NCI-H2081 (cell line): ENCODE measurements around the gene ARHGEF25.
"Not testable (repeated sequence)": the region's sequence is repeated elsewhere in the genome, so short reads cannot be mapped to it uniquely, and the experiment has no call there.

Experiments used
- DNase-seq, 2 experiments: peaks; one replicate each; lab custom pipeline; 2025; lab: John Stamatoyannopoulos, UW

ARHGEF25 gene

DNA sequence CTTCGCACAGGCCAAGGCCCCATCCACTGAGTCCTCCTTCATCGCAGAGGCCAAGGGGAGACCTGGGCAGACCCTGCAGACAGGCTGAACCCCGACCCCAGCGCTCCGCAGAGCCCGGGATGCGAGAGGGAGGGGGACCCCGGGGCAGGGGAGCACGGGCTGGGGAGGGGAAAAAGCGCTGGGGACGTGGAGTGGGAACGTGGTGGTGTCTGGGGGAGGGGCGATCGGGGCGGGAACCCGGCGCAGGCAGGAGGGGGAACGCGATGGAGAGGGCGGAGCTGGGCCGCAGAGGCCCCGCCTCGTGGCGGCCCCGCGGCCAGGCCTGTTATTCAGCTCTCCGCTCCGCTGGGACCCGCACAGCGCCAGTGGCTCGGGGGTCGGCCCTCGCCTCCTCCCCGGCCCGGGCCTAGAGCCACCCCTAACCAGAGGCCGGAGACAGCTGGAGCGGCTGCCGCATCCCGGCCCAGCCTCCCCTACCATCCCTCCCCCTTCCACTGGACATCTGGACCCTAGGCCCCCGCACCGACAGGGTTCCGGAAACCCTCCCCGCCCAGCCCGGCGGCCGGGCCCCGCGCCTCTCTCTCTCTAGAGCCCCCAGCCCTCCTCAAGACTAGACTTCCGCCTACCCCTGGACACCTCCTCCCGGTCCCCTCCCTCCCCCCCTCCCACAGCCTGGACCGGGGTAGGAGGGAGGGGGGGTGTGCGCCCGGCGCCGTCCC, at the start of gene ARHGEF25:
Gene ARHGEF25, plus strand, starts transcription at position 328 of the 719 bp plus-strand sequence. CDS start 460 bp downstream, outside the sequence.
- DNase-seq, result peak; percentile 34 to 39

DNA sequence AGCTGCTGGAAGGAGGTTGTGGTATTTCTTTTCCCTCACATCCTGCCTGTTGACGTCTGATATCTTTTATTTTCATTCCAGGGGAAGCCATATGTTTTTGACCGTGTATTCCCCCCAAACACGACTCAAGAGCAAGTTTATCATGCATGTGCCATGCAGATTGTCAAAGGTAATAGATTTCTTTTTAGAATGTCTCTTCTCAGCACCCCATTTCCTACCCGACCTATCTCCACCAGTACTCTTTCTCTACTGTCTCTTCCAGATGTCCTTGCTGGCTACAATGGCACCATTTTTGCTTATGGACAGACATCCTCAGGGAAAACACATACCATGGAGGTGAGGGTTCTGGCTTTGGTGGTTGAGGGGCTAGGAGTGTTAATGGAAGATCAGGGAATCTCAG, 47.9 kb upstream of the ARHGEF25 start:
- DNase-seq, result no peak

DNA sequence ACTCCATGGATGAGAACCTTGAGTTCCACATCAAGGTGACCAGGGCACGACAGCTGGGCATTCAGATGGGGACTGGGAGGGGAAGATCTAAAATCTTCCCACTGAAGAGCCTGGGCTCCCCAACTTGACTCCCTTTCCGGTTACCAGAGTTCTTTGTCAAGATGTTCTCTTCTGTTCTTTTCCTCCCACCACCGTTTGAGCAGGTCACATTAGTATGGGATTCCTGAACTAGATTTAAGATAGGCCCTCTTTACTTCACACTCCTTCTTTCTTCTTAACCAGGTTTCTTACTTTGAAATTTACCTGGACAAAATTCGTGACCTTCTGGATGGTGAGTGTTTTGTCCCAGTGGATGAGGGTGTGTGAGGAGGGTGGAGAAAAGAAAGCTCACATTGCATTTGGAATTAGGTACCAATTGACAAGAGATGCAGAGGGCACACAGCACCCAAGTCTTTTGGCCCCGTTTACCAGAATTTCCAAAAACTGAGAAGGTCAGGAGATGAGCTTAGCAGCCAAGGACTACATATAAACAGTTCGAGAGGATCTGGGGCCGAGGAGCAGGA, 47.0 kb upstream of the ARHGEF25 start:
- no peak for DNase-seq

DNA sequence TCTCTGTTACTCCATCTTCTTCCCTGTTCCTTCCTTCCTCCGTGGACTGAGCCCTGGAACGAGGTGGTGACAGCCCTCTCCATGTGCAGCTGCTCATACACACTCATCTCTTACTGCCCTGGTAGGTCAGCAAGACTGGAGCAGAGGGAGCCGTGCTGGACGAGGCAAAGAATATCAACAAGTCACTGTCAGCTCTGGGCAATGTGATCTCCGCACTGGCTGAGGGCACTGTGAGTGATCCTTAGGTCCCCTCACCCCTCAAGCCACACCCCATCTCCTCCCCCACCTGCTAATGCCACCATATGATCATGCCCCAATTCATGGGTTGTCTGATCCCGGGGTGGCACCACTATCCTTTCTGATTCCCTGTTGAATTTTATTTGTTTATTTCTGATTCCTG, 42.4 kb upstream of the ARHGEF25 start:
- DNase-seq, result no peak

DNA sequence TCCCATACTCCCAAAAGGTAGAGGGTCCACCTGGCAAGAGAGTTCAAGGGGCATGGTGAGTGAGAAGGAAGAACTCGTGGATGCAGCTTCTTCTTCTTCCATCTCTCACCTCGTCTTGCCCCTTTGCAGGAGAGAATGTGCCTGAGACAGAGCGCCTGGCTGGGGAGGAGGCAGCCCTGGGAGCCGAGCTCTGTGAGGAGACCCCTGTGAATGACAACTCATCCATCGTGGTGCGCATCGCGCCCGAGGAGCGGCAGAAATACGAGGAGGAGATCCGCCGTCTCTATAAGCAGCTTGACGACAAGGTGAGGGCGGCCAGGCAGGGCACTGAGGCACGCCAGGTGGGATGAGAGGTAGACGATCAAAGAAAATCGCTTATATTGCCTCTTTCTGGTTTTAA, 41.4 kb upstream of the ARHGEF25 start:
- DNase-seq, result no peak

DNA sequence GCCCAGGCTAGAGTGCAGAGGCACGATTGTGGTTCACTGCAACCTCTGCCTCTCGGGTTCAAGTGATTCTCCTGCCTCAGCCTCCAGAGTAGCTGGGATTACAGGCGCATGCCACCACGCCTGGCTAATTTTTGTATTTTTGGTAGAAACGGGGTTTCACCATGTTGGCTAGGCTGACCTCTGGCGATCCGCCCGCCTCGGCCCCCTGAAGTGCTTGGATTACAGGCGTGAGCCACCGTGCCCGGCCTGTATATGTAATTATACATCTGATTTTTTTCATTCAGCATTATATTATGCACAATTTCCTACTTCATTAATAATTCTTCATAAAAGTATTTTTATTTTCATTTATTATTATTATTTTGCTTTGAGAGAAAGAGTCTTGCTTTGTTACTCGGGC, 40.8 kb upstream of the ARHGEF25 start:
- DNase-seq, result not testable (repeated sequence)

DNA sequence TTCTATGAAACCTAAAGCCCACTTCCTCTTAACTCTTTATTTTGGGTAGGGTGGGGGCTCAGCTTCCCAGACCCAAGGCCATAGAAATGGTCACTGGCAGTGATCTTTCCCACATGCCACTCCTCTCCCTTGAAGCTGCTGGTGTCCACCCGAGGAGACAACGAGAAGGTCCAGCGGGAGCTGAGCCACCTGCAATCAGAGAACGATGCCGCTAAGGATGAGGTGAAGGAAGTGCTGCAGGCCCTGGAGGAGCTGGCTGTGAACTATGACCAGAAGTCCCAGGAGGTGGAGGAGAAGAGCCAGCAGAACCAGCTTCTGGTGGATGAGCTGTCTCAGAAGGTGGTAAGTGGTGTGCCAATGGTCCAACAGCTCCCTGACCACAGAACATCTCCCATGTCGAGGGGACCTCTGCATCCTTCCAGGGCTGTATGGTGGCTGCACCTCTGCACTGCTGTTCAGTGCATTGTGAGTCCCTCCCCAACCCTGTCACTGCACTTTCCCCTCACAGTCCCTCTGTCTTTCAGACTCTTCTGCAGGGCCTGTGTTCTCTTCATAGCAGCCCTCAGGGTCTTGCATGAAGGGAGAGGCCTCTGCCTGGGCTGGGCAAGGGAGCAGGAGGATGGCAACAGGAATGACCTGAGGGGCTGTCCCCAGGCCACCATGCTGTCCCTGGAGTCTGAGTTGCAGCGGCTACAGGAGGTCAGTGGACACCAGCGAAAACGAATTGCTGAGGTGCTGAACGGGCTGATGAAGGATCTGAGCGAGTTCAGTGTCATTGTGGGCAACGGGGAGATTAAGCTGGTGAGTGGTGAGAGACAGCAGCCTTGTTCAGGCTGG, 39.1 kb upstream of the ARHGEF25 start:
- no peak for DNase-seq

DNA sequence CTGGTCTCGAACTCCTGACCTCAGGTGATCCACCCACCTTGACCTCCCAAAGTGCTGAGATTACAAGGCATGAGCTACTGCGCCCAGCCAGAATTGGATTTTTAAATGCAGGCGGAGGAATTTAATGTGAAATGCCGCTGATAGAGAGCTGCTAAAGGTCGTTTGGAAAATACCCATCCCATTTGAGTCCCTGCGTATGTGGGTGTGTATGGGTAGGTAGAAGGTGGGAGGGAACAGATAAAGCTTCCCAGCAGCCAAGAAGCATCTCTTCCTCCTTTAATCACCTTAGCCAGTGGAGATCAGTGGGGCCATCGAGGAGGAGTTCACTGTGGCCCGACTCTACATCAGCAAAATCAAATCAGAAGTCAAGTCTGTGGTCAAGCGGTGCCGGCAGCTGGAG, 36.4 kb upstream of the ARHGEF25 start:
- DNase-seq, result no peak

DNA sequence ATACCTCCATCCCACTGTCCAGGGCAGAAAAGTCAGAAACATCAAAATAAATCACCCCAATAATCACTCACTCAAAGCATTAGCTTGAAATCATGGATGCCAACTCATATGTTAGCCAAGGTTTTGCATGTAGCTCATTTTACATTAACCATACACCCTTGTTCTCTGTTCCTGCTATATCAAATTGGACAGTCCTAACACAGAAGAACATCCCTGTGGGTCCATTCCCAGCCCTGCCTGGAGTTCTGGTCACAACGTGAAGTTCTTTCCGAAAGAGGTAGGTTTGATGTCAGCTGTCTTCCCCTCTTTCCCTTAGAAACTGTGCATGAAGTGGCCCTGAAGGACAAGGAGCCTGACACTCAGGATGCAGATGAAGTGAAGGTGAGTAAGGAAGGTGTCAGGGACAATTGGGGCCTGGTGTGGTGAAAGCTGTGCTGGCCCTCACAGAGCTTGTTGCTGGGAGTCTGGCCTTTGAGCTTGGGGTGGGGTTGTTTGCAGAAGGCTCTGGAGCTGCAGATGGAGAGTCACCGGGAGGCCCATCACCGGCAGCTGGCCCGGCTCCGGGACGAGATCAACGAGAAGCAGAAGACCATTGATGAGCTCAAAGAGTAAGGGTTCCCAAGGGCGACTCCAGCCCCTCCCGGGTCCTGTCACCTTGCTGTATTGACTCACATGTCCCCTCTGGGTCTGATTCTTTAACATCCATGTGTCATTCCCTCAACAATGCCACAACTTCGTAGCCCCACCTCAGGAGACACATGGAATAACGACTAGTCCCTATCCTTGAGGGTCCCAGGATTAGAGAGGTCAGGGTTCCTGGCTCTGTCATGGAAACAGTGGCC, 35.2 kb upstream of the ARHGEF25 start:
- no peak for DNase-seq

DNA sequence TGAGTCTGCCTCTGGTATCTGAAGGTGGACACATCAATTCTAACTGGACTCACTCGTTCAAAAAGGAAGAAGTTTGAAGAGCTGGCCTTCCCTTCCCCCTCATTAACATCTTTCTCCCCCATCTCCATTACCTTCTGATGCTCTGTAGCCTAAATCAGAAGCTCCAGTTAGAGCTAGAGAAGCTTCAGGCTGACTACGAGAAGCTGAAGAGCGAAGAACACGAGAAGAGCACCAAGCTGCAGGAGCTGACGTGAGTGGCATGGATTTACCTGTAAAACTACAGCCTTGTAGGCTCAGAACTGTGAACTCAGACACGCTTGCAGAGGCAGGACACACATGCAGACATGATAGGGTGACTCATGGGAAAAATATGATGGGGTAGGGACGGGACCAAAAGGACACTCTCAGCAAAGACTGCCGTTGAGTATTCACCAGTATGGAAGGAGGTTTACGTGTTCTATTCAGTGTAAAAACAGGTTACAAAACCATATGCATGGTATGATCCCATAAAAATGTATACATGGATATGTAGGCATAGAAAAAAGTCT, 34.5 kb upstream of the ARHGEF25 start:
- no peak for DNase-seq

DNA sequence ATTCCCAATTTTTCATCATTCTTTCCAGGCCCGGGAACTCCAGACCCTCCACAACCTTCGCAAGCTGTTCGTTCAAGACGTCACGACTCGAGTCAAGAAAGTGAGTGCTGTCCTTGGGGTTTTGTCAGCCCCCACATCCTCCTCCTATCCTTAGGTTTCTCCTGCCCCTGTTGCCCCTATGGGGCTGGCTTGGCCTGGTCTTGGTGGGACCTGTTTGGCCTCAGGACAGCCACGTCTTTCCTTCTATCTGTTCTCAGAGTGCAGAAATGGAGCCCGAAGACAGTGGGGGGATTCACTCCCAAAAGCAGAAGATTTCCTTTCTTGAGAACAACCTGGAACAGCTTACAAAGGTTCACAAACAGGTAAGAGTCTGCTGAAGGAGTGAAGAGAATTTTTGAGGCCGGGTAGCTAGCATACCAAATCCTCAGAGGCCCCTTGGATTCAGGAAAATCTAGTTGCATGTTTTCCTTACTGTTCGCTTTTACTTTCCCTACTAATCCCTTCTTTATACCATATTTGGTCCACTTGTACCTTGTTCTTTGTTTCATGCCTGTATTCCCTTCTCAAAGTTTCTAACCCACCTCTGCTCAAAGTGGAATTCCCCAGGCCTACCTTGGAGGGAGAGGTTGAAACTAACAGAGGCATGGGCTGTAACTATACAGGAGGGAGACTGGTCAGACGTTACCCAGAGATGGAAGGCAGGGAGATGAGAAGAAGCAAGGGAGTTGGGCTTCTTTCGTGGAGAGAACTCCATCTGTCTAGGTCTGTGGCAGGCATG, 33.1 kb upstream of the ARHGEF25 start:
- no peak for DNase-seq

DNA sequence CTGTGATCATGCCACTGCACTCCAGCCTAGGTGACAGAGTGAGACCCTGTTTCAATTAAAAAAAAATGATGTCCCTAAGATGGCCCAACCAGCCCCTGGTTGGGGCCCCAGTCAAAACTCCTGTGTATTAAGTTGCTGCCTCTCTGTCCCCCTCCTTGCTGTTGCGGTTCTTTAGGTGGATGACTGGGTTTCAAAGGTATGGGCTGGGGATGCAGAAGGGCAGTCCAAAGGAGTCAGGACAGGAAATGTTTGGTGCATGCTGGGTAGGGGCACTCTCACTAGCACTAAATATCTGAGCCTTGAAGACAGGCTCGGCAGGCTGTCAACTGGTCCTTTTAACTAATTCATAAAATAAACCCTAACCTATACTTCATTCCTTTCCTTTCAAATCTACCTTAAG, 32.2 kb upstream of the ARHGEF25 start:
- no peak for DNase-seq

DNA sequence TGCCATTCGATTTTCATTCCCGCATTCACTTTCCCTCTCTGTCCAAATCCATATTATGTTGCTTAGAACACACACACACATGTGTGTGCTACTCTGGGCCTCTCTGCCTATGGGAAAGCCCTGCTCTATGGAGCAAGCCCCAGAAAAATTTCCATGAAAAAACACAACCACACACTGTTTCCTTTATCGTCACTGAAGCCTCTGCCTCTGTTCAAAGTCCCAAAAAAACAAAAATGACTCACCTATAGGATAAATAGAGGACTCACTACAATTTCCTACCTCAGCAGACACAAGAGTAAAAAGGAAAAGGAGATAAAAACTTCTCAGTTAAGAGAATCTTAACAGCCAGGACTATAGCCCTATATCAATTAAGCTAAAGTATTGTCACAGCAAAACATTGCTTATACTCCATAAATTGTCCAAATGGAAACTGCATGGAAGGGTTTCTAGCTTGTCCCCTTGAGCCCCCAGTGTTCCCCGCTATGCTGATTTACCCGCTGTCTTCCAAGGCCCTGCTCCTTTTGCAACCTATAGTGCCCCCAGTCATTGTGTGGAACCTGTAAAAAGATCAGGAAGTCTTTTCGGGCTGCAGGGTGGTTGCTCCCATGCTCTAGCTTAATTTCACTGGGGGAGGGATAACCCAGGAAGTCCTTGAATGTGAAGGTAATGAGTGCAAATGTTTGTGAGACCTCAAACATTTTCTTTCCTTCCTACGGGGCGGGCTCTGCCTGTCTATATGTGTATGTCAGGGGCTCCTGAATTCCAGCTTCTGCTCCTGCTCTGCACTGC, 31.4 kb upstream of the ARHGEF25 start:
- DNase-seq, result no peak

DNA sequence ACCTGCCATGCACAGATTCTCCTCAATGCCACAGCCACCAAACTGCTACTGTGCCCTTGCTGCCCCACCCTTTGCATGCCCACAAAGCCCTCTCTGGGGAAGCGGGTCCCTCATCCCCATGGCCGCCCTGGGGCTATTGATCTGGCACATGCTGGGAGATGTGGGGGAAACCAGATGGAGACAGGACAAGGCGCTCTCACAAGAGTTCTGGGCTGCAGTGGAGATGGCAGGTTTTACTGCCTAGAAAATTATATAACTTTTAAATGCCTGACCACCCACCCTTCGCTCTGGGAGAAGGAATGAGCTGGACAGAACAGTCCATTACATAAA, 30.8 kb upstream of the ARHGEF25 start:
- no peak for DNase-seq

DNA sequence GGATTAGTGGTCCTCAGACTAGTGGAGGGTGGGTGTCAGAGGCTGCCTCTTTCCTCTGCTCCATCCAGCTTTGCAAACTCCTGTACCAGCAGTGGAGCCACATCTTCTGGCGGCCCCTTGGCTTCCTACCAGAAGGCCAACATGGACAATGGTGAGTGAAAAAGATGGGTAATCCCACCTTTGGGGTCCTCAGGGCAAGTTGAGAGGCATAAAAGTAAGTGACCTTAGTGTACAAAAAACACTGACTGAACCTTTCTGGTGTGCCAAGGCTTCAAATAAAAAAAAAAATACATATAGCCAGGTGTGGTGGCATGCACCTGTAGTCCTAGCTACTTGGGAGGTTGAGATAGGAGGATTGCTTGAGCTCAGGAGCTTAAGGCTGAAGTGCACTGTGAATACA, 29.4 kb upstream of the ARHGEF25 start:
- no peak for DNase-seq

DNA sequence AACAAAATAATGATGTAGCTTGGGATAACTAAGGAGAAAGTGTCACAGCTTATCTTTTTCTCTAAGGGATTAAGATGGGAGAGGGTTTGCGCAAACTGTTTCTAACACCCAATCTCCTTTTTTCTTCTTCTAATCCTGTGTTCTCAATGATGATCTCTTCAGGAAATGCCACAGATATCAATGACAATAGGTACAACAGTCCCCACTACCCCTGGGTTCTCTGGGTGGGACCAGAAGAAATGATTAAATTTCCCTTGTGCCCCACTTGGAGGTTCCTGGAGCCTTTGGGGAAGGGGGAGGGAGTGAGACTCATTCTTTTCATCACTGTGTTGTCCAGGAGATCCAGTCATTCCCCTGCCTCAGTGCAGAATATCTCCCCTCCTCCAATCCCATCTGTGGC, 28.8 kb upstream of the ARHGEF25 start:
- DNase-seq, result no peak

DNA sequence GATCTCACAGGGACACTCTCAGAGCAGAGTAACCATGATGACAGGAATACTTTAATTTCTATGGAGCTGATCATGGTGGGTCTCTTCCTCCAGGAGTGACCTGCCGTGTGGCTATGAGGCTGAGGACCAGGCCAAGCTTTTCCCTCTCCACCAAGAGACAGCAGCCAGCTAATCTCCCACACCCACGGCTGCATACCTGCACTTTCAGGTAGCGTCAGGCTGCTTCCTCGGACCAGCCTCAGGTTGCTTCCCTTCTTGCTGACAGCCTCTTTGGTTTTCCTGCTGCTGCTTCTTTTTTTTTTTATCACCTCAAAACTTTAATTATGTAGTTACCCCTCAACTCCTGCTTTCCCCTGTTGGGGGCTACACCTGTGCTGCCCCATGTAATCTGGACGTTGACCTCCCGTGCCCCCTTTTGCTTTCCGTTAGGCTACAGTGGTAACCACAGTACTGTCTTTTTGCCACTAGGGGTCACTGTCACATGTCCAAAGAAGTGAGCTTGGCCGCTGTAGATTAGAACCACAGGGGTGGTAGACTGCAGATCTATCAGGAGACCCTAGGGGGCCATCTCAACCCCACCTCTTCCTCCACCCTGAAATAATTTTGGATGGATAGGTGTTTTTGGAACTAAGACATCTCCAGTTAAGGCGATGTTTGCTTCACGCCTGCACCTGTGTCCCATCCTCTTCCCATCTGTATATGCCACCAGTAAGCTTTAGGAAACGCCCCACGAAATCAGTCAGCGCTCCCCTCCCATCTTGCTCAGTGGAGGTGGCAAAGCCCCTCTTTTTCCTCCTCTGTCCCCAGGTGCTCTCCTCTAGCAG, 28.0 kb upstream of the ARHGEF25 start:
- DNase-seq, result peak; percentile 78 to 81

DNA sequence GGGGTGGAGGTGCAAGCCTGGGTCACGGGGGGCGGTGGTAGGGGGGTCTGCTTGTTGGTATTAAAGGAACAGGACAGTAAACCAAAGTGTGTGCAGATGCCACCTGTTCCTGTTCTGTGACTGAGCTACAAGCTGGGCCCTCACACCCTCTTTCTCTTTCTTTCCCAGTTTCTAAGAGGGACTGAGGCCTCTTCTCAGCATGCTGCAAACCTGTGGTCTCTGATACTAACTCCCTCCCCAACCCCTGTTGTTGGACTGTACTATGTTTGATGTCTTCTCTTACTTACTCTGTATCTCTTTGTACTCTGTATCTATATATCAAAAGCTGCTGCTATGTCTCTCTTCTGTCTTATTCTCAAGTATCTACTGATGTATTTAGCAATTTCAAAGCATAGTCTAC, 27.2 kb upstream of the ARHGEF25 start:
- DNase-seq, result no peak

DNA sequence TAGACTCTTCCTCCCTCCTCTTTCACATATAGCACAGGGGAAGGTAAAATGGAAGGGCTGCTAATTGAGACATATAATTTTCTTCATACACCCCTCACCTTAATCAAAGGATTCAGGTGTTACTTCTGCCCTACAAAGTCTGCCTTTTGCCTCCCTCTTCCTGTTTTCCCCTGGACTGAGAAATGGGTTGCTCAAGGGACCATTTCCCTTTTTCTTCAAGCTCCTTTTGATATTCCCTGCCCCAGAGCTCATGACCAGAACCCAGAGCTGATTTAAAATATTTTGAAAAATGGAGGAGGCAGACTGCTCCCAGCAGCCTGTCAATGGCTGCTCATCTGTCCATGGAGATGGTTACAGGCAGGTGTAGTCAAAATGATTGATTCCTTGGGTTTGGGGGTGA, 26.5 kb upstream of the ARHGEF25 start:
- DNase-seq, result no peak

DNA sequence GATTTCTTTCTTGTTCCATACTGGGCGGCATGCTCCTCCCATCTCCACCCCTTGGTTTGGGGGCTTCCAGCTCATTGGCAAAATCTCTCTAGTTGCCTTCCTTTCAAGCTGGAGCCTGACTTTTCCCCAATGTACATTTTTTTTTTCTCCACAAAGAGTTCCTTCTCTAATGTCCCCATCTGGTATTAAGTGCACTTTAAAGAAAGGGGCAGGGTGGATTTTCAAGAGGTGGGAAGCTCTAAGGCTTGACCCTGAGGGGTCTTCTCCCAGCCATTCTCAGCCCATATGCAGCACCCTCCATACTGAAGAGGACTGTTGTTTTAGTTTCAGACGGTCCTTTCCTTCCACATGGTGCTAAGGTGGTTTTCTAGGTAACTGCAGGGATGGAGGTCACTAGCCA, 26.1 kb upstream of the ARHGEF25 start:
- no peak for DNase-seq
